ENCODE data around the gene RAD18.

DNA sequence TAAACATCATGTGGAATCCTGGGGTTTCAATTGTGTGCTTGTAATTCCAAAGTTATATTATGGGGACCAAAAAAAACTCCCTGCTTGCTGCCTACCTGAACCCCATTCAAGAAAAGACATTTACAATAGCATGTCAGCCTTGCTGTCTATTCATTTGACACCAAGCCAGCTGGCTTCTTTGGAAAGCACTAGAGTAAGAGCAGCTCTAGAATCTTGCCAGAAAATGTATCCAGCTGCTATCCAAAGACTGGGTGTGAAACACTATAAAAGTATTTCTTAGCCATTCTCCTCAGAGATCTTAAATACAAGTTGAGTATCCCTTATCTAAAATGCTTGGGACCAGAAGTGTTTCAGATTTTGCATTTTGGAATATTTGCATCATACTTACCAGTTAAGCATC, 87.4 kb downstream of the RAD18 start:
- TF ChIP-seq, protein P1, sequence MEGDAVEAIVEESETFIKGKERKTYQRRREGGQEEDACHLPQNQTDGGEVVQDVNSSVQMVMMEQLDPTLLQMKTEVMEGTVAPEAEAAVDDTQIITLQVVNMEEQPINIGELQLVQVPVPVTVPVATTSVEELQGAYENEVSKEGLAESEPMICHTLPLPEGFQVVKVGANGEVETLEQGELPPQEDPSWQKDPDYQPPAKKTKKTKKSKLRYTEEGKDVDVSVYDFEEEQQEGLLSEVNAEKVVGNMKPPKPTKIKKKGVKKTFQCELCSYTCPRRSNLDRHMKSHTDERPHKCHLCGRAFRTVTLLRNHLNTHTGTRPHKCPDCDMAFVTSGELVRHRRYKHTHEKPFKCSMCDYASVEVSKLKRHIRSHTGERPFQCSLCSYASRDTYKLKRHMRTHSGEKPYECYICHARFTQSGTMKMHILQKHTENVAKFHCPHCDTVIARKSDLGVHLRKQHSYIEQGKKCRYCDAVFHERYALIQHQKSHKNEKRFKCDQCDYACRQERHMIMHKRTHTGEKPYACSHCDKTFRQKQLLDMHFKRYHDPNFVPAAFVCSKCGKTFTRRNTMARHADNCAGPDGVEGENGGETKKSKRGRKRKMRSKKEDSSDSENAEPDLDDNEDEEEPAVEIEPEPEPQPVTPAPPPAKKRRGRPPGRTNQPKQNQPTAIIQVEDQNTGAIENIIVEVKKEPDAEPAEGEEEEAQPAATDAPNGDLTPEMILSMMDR (IDR thresholded peaks at IDR 0.05): no peak
- no peak for TF ChIP-seq ZFX (IDR thresholded peaks at IDR 0.05; ENCODE audit: borderline replicate concordance)
